ENCODE results near the gene GPR148. TPM values are rescaled to one million over a fixed set of nuclear protein-coding genes. Genes with fewer than 3 reads are reported as not detected.

The GPR148 gene
- total RNA-seq, 1 donor from 2014 or later: not detected

DNA sequence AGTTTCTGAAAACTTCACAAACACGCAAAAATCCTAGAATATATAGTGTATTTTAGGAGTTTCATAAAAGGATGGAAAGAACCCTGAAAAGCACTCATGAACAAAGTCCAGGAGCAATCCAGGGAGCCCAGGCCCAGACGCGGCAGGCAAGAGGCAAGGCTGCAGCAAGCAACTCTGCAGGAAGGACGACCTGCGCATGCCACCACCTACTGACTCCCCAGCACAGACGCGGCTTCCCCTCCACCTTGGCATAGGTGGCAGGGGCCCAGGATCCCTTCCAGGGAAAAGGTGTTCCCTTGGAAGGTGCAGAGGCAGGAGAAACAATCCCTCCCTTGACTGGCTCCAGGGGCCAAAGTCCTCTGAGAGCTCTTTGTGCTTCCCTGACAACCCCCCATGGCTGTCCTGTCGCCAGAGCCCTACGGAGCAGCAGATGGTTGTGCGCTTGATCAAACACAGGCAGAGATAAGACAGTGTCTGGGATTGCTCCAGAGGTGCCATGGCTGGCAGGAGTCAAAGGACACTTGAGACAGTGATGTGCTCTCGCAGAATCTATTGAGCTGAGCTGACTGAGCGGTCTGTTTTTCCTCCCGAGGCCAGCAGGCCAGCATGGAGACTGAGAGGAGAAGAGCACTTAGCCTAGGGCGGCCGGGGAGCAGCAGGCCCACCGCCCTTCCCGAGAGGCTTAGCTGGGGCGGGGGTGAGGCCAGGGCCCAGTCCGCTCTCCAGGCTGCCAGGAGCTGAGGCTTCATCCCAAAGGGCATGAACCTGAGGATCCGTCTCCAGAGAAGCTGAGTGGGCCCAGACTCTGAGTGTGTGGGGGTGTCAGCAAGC is 15.6 kb downstream of the GPR148 start:
- ATAC-seq: peak; percentile 25
- no peak for DNase-seq (ENCODE audit: low spot score)

DNA sequence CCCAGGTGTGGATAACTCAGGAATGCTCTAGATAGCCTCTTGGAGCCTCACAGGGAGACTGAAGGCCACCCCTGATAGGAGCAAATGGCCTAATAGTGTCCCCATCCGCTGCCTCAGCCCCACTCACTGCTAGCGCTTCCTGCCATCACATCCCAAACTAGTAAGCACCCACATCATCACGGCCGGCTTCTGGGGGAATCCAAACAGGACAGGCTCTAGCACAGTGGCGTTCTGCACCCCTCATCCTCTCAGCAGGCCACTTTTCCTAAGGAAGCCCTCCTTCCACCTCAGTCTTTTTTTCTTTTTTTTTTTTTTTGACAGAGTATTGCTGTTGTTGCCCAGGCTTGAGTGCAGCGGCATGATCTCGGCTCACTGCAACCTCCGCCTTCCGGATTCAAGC is 20.2 kb downstream of the GPR148 start:
- no peak for DNase-seq (ENCODE audit: low spot score)
- no peak for ATAC-seq

DNA sequence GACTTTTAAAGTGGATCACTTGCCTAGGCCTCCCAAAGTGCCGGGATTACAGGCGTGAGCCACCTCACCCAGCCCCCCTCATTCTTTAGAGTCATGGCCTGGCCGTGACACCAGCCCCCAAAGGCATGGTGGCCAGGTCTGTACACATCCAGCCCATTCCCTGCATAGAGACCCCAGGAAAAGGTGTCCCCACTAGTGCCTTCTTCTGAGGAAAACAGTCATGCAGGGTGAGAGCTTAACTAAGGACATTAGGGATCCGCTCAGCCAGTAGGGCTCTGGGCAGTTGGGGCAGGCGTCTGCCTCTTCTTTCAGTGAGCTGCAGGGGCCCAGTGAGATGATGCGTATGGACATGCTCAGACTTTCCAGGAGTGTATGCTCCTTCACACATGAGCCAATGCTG is 20.8 kb downstream of the GPR148 start:
- DNase-seq (ENCODE audit: low spot score) (no peak), ATAC-seq (no peak)

DNA sequence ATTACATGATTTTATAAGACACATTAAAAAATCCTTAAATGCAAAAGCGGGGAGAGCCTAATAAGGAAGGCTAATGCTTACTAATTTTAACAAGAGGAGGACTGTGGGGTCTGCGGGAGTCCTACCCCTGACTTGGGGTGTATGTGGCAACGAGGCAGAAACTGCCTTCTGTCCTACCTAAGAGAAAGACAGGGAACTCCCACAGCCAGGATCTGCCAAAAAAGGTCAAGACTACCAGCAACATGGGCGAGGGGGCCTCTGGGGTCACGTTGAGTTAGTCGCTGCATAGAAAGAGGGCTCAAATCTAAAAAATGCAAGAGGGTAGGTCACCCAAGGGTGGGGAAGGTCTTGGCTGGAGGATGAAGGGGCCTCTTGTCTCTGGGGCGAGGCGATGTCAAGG is 25.9 kb downstream of the GPR148 start:
- DNase-seq (ENCODE audit: low spot score): no peak
- ATAC-seq: no peak

- DNase-seq (ENCODE audit: low spot score) (no peak), ATAC-seq (no peak)
These were observed 26.6 kb downstream of the GPR148 start, which contains the start of gene AMER3 for GRCh38 chr2:130755256-130756052. AMER3 (plus strand) TSS chr2:130755540; CDS start chr2:130762073, 6,533 bp downstream.

DNA sequence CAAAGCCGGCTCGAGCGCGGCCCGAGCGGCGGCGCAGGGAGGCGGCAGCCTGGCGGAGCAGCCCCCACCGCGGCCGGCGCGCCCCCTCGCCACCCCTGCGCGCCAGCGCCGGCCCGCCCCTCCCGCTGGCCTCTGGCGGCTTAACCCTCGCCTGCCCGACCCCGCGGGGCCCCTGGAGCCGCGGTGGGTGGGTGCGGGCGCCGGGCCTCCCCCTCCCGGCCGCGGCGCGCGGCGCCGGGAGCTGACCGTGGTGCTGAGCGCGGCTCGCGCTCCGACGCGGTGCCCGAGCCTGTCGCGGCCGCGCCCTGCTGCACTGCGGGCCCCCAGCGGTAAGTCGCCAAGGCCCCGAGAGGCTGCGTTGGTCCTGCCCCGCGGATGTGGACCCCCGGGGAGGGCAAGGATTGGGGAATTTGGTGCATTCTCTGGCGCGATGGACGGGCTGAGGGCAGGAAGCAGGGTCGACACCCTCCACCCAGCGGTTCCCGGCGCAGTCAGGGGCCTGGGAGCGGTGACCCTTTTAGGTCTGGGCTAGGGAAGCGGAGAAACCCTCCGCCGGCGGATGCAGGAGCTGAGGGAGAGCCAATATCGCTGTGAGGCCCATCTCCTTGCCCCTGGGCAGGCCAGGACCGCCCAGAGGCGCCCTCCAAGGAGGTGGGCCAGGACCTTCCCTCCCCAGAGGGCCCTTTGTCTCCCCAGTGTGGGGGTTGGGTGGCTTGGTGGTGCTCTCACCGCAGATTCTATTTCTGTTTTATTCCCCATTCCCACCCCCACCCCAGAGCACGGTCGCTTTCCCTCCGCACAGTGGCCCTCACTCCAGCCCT is 27.4 kb downstream of the GPR148 start:
- ATAC-seq: peak; percentile 58
- DNase-seq (ENCODE audit: low spot score): no peak

DNA sequence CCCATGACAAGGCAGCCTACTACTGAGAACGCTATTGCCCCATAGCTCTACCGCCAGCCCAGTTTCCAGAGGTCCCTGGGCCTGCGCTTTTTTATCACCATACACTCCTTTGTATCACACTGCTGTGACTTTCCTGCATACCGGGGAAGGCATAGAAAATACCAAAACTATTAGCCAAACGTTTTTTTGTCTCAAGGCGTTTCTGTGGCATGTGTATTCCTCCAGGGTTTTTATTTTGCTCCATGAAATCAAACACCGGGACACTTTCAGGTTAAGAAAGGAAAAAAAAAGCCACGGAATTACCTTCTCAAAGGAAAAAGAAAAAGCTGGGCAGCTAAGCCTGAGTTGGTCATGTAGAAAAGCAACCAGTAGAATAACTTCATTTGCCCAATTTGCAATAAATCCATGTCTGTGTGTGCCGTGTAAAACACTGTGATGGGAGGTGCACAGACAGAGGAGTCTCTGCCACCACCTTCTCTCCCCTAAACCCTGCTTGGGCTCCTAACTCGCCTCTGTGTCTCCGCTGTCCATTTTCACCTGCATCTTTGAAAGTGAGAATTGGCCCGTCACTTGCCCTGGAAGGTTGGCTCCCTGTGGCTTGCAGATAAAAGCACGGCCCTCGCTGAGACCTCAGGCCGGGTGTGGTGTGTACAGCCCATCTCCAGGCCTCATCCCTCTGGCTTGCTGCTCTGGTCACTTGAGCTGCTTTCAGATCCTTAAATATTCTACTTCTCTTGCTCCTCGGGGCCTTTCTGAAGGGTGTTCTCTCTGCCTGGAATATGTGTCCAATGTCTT is 28.2 kb downstream of the GPR148 start:
- DNase-seq (ENCODE audit: low spot score): no peak
- no peak for ATAC-seq

DNA sequence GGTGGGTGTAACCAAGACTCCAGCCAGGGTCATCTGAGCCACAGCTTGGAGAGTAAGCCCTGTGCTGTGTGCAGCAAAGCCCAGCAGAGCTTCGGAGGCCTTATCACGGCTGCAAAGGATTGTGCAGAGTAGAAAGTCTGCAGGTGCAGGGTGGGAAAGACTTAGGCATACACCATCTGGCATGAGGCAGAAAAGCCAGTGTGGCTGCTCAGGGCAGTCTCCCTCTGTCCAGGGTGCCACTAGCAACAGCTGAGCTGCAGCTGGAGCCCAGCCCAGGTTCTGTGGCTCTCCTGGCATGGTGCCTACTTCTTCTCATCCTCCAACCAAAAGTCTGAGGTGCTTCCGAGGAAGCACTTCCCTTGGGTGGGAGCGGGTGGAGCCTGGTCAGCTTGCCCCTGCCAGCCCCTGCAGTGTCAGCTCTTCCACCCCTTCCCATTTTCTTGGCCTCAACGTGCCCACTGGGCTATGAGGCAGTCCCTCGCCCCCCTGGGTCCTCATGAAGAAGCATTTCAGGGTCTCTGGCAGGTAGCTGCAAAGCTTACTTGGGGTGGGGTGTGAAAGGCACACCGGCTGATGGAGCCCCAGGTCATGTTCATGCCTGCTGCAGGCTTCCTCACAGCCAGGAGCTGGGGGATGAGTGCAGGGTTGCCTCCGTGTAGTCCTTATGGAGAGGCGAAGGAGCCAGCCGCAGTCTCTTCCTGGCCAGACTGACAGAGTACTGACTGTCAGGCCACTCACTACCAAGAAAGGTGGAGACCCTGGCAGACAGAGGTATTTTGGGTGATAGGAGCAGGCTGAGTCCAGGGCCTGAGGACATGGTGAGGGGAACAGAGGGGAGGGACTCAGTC is 31.3 kb downstream of the GPR148 start:
- no peak for DNase-seq (ENCODE audit: low spot score)
- peak; percentile 37 for ATAC-seq

- ATAC-seq (no peak), DNase-seq (ENCODE audit: low spot score) (no peak)
These were observed 32.2 kb downstream of the GPR148 start for GRCh38 chr2:130760754-130761751.

DNA sequence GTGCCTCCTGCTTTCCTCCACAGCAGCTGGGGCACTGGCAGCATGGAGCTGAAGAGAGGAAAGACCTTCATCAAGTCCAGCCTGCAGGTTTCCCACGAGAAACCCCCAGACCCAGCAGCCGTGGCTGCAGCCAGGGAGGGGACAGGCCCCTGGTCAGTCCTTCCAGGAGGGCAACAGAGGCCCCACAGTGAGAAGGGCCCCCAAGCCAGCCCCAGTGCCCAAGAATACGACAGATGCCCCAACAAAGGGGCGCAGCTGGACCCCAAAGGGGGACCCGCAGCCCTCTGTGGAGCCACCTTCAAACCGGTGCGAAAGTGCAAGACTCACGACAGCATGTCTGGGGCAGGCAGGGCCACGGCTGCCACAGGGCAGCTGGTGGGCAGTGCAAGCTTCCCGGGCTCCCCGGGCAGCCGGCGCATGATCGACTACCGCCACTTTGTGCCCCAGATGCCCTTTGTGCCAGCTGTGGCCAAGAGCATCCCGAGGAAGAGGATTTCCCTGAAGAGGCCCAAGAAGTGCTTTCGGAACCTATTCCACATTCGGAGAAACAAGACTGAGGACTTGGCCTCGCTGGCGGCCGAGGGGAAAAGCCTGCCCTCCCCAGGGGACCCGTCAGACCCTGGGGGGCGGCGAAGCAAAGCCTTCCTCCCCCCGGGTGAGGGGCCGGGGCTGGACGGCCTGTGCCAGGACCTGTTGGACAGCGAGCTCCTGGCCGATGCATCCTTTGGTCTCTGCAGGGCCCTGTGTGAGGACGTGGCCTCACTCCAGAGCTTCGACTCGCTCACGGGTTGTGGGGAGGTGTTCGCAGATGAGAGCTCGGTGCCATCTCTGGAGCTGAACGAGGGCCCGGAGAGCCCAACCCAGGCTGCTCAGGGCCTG is 33.4 kb downstream of the GPR148 start:
- DNase-seq (ENCODE audit: low spot score) (no peak), ATAC-seq (no peak)

DNA sequence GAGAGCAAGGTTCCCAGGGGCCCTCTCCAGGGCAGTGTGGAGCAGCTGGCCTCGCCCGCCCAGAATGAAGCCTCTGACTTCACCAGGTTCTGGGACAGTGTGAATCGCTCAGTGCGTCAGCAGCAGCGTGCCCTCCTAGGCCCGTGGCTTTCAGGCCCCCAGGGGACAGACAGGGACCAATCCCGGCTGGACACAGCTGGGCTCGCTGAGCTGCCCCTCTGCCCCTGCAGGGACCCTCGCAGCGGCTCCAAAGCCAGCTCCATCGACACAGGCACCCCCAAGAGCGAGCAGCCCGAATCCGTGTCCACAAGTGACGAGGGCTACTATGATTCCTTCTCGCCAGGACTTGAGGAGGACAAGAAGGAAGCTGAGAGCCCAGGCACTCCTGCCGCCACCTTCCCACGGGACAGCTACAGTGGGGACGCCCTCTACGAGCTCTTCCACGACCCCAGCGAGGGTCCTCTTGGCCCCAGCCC is 34.1 kb downstream of the GPR148 start:
- DNase-seq (ENCODE audit: low spot score) (no peak), ATAC-seq (no peak)

- DNase-seq (ENCODE audit: low spot score) (no peak), ATAC-seq (no peak)
These were observed 34.5 kb downstream of the GPR148 start for GRCh38 chr2:130763405-130763804.

DNA sequence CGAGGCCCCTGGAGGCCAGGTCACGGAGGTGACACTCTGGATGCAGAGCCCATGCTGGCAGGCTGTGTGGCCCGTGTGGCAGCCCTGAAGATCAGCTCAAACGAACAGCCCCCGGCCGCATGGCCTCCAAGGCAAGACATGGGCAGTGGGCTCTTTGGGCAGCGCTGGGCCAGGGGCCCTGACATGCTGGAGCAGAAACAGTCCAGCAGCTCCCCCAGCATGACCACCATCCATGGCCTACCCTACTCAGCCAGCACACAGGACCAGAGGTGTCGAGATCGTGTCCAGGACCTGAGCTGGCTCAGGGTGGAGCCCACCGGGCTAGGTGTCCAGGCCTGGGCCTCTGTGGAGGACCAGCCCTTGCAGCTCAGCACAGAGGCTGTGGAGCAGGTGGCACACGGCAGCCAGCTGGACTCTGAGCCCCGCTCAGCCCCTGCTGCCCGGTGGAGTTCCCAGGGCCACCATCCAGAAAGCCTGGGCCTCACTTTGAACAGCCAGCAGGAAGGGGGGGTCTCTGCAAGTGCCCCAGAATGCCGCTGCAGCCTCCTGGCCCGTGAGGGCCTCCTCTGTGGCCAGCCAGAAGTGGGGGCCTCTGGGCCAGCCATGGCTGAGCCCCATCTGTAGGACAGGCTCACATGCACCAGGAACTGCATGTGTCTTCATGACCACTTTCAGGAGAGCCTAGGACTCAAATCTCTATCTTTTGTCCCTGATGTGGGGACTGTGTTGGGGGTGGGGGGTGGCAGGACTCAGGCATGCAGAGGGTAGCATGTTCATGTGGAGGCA is 35.4 kb downstream of the GPR148 start:
- ATAC-seq (no peak), DNase-seq (ENCODE audit: low spot score) (no peak)

DNA sequence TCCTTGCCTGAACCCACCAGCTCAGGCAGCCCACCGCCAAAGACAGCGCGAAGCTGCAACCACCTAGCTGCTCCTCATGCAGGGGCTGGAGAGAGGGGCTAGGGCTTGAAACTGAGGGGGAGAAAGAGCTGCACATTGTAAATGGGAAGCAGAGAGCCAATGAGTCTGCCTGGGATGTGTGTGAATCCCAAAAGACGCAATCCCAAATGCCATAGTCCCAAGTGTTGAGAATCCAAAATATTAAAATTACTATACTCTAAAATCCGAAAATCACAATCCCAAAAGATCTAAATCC is 35.9 kb downstream of the GPR148 start:
- no peak for ATAC-seq
- no peak for DNase-seq (ENCODE audit: low spot score)

DNA sequence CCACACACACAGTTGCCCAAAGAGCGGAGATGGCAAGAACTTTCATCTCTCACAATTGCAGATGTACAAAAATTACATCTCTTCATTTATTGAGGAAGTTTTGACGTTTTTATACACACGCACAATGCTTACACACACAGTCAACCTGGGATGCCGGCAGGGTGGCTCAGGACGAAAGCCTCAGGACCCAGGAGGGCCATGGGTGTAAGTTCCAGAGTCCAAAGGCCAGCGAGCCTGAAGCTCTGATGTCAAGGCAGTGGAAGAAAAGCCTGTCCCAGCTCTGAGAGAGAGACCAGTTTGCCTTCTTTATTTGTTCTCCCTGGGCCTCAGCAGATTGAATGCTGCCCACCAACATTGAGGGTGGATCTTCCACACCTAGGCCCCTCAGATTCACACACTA is 36.6 kb downstream of the GPR148 start:
- ATAC-seq (no peak), DNase-seq (ENCODE audit: low spot score) (no peak)

- ATAC-seq (no peak), DNase-seq (ENCODE audit: low spot score) (no peak)
These were observed 37.2 kb downstream of the GPR148 start for GRCh38 chr2:130766037-130766436.

All from left lobe of liver (tissue), 2 donors.